Spinal cord (tissue), 10 donors: Measurements from ENCODE around the gene NCKAP1. TPM values are rescaled to one million over a fixed set of nuclear protein-coding genes. Genes with fewer than 3 reads are reported as not detected.
"Not testable (repeated sequence)": the region's sequence is repeated elsewhere in the genome, so short reads cannot be mapped to it uniquely, and the experiment has no call there.

ENCODE experiments used
- DNase-seq, 6 donors: peaks; one replicate each; pipeline versions ENCODE4 v3.0.0 to v3.0.0-alpha.2; 2013 to 2015; ENCODE audit warnings: low spot score in 6 of 6, low read depth in 4 of 6
- H3K27ac ChIP-seq: one replicate; pipeline ENCODE4 v1.5.1; 2013; ENCODE audit warnings: low read depth, low read length, control low read depth
- H3K27me3 ChIP-seq: one replicate; pipeline ENCODE4 v1.6.1; 2013; ENCODE audit warnings: low read length; ENCODE audit not compliant: control insufficient read depth, insufficient read depth
- H3K36me3 ChIP-seq: one replicate; pipeline ENCODE4 v1.6.1; 2013; ENCODE audit warnings: low read length; ENCODE audit not compliant: control insufficient read depth, insufficient read depth
- H3K4me1 ChIP-seq: one replicate; pipeline ENCODE4 v1.6.1; 2013; ENCODE audit warnings: low read length; ENCODE audit not compliant: control insufficient read depth, insufficient read depth
- H3K4me3 ChIP-seq: one replicate; pipeline ENCODE4 v1.5.1; 2013; ENCODE audit warnings: low read depth, low read length, control low read depth
- H3K9me3 ChIP-seq: one replicate; pipeline ENCODE4 v1.6.1; 2013; ENCODE audit warnings: low read length; ENCODE audit not compliant: control insufficient read depth, insufficient read depth
- WGBS: methylation state at CpG from one replicate; pipeline ENCODE4 v1.1.5; 2013; ENCODE audit warnings: missing lambda C conversion rate; ENCODE audit not compliant: insufficient coverage; 5-methylcytosine and 5-hydroxymethylcytosine counted together
- polyA plus RNA-seq, 2 donors: library from polyadenylated mRNA; unstranded; fragments of 120-200 nt; gene quantifications; one replicate each; pipeline ENCODE4 v1.2.1, GENCODE V29; 2013; ENCODE audit not compliant: insufficient read length in 2 of 2
- total RNA-seq, 2 donors: library from RNA; depleted of rRNA in 1 of 2; stranded (reverse); fragments of 120-200 nt in 1 of 2; fragments of >200 nt in 1 of 2; gene quantifications; one replicate each; pipeline versions ENCODE4 v1.2.3 to v1.2.4, GENCODE V29; 2013 to 2014
- donor health status: healthy.

The NCKAP1 gene
- total and polyA plus RNA-seq, 4 donors, result 136 to 245 (median 150) TPM

DNA sequence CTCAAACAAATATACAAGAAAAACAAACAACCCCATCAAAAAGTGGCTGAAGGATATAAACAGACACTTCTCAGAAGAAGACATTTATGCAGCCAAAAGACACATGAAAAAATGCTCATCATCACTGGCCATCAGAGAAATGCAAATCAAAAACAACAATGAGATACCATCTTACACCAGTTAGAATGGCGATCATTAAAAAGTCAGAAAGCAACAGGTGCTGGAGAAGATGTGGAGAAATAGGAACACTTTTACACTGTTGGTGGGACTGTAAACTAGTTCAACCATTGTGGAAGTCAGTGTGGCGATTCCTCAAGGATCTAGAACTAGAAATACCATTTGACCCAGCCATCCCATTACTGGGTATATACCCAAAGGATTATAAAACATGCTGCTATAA, 77.4 kb downstream of the NCKAP1 start:
- not testable (repeated sequence) for H3K36me3 ChIP-seq

DNA sequence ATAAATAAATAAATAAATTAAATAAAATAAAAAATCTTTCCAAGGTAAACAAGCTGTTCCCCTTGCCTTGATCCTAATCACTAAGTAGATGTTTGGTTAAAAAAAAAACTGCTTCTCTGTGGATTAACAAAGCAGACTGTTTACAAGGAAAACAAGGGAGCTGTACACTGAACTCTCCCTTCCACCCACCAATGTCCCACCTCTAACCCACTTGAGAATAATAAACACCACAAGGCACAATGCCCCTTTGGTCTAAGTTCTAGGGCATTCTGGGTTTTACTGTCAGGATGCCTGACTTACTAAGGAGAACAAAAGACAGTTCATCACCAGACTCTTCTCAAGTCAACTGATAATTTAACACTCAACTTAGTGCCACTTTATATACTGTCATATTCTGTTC, 83.5 kb downstream of the NCKAP1 start:
- H3K9me3 ChIP-seq, result no peaks in the 10 kb centered on the region
- no peak overlapping the region for H3K4me3 ChIP-seq
- peaks cover 10% of the 10 kb centered on the region for H3K36me3 ChIP-seq
- no peak overlapping the region for H3K27ac ChIP-seq
- no peaks in the 10 kb centered on the region for H3K4me1 ChIP-seq
- H3K27me3 ChIP-seq, result no peaks in the 10 kb centered on the region
- no peak for DNase-seq

More for the DNA sequence above, 77.4 kb downstream of the NCKAP1 start:
- H3K4me1 ChIP-seq, H3K27me3 ChIP-seq, H3K27ac ChIP-seq, H3K4me3 ChIP-seq, H3K9me3 ChIP-seq, DNase-seq: not testable (repeated sequence)
- no CpG with 5 or more reads among the region's 2 CpGs for WGBS

DNA sequence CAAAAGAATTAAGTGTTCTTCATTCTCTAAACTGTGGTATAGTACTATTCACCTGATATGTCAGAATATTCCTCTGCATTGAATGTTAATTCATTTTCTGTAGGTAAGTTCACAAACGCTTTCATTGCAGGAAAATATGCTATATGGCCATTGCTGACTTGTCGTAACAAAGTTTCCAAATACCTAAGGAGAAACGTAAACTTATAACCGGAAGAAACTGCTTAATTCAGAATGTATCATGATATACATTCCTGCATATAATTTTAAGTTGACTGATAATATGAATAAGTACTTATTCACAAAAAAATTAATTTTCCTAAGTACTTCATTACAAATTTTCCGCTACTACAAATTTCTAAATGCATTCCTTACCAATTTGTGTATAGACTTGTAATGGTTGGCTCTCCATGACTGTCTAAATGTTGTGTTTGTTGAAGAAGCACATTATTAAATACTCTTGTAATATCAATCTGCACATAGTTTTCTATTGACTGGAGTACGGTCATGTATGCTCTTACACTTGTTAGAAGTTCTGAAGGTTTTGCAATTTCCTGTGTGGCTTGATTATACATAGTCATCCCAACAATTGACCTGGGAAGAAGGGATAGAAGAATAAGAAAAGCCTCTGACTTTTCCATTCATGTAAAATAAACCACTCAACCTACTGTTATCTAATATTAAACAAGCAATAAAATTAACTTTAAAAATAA, 85.4 kb downstream of the NCKAP1 start:
- Histone ChIP-seq H3K9me3 (no peaks in the 10 kb centered on the region), H3K36me3 (peaks cover 10% of the 10 kb centered on the region), H3K27ac (no peak overlapping the region), H3K4me3 (no peak overlapping the region), H3K4me1 (no peaks in the 10 kb centered on the region), H3K27me3 (no peaks in the 10 kb centered on the region)
- WGBS, result no CpG with 5 or more reads among the region's 6 CpGs
- DNase-seq, result no peak

DNA sequence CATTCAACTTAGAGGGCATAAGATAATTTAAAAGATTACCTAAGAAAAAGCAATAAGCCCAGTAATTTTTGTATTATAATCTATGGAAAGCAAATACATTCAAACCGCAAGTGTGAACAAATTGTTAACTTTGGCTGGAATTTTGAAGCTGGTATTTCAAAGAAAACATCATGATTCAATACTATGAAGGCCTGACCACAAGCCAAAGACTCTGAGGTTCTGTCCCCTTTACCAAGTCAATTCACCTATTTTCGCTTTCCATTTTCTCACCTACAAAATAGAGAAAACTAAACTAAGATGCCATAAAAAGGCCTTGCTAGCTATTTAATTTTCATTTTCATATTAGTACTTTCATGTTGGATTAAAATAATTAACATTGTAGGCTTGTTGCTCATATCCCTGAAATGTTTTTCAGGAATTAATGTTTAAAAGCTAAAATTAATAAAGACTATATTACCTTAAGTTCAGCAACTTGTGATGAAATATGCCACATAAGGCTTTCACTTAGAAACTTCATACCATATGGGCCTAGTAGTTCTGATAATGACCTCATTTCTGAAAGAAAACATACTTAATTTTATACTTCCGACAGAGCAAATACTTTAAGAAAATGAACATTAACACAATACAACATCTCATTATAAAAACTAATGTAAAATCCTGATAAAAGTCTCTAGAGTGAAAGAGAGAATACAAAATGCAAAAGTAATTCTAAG, 86.2 kb downstream of the NCKAP1 start:
- peaks cover 10% of the 10 kb centered on the region for H3K36me3 ChIP-seq
- no peak overlapping the region for H3K4me3 ChIP-seq
- no peaks in the 10 kb centered on the region for H3K4me1 ChIP-seq
- H3K27ac ChIP-seq, result no peak overlapping the region
- DNase-seq, result no peak
- no peaks in the 10 kb centered on the region for H3K9me3 ChIP-seq
- H3K27me3 ChIP-seq, result no peaks in the 10 kb centered on the region
- WGBS, result no CpG with 5 or more reads among the region's 3 CpGs

DNA sequence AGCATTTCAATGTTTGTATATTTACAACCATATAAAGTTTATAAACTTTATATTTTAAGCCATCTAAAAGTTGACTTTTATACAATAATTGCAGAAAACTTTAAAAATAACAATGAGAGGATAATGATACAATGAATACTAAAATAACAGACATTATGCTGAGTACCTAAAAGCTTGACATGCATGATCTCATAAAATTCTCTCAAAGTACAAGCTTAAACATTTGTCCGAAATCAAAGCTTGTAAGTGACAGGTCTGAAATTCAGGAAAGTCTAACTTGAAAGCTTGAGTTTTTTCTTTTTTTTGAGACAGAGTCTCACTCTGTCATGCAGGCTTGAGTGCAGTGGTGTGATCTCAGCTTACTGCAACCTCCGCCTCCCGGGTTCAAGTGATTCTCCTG, 87.7 kb downstream of the NCKAP1 start:
- H3K4me3 ChIP-seq, result no peak overlapping the region
- H3K9me3 ChIP-seq, result no peaks in the 10 kb centered on the region
- H3K27me3 ChIP-seq, result no peaks in the 10 kb centered on the region
- WGBS, result 90% methylated on average over 2 of the region's 3 CpGs
- H3K27ac ChIP-seq, result no peak overlapping the region
- H3K4me1 ChIP-seq, result no peaks in the 10 kb centered on the region
- peaks cover 8% of the 10 kb centered on the region for H3K36me3 ChIP-seq
- DNase-seq, result no peak

DNA sequence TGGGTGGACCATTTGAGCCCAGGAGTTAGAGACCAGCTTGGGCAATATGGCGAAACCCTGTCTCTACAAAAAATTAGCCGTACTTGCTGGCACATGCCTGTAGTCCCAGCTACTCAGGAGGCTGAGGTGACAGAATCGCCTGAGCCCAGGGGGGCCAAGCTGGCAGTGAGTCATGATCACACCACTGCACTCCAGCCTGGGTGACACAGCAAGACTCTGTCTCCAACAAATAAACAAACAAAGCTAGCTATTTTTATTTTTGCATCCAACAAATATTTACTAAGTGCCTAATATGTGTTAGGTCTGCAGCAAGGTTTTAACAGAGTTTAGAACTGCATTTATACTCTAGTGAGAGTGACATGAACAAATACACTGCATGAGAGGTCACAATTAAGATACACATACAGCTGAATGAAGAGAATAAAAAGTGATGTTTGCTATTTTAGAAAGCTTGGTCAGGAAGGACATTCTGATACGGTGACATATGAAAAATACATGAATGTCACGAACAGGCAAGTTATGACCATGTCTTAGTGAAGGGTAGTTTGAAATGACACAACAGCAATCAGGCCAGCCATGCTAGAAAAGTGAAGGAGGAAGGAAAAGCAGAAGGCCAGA, 88.6 kb downstream of the NCKAP1 start:
- WGBS, result 95% methylated on average over 5 of the region's 5 CpGs
- H3K27ac ChIP-seq, result no peak overlapping the region

DNA sequence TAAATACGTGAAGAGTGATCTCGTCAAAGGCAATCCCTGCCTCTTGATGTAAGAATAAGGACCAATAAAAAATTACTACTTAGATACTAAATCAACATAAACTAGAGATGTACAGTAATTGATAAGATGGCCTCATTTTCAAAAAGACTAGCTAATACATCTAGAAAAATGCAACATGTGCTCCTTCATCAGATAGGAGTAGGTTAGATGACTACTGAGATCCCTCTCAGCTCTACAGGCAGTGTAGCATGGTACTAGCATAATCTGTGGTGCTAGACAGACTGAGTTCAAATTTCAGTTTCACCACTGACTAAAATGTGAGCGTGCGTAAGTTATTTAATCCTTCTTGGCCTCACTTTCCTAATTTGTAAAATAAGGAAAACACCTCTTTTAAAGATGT, 89.2 kb downstream of the NCKAP1 start:
- no CpG with 5 or more reads among the region's 4 CpGs for WGBS
- no peak overlapping the region for H3K4me3 ChIP-seq
- H3K27ac ChIP-seq, result no peak overlapping the region
- H3K9me3 ChIP-seq, result no peaks in the 10 kb centered on the region
- no peaks in the 10 kb centered on the region for H3K27me3 ChIP-seq
- peaks cover 8% of the 10 kb centered on the region for H3K36me3 ChIP-seq
- H3K4me1 ChIP-seq, result no peaks in the 10 kb centered on the region
- no peak for DNase-seq

More for the DNA sequence above, 88.6 kb downstream of the NCKAP1 start:
- H3K4me1 ChIP-seq, result no peaks in the 10 kb centered on the region
- peaks cover 8% of the 10 kb centered on the region for H3K36me3 ChIP-seq
- DNase-seq, result no peak
- no peak overlapping the region for H3K4me3 ChIP-seq
- no peaks in the 10 kb centered on the region for H3K9me3 ChIP-seq
- no peaks in the 10 kb centered on the region for H3K27me3 ChIP-seq

DNA sequence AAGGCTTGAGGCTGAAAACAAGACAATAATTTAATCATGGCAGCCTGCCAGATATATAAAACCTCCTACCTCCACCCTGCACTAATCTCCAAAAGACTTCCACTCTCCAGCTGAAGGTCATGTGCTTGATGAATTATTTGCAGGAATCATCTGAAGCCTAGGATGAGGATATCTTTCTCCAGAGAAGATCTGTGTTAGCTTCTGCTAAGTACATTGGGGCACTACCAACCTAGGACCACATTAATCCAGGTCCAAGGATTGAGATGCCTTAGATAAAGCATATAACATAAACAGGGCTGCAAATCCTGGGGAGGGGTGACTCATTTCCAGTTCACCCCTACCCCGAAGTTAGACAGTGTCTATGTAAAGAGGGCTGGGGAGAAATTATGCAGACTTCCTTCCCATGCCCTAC, 91.3 kb downstream of the NCKAP1 start:
- H3K27ac ChIP-seq, result no peak overlapping the region
- no peaks in the 10 kb centered on the region for H3K27me3 ChIP-seq
- H3K4me1 ChIP-seq, result no peaks in the 10 kb centered on the region
- DNase-seq, result no peak
- no peaks in the 10 kb centered on the region for H3K9me3 ChIP-seq
- no CpG with 5 or more reads among the region's 1 CpG for WGBS
- H3K36me3 ChIP-seq, result peaks cover 6% of the 10 kb centered on the region
- H3K4me3 ChIP-seq, result no peak overlapping the region

DNA sequence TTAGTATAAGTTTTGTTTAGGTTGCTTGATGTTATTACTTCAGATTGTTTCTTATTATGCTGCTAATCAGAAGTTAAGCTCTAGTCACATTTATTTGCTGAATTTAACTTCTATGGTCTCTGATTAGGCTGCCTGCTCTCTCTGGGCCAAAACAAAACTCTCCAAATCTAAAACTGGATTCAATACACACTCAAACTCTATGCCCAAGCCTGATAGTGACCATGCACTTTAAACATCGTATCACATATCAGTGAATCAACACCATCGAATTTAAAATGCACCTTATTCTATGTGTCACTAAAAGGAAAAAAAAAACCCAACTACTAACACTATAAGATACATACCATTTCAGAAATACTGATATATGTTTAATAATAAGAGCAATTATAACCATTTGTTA, 94.9 kb downstream of the NCKAP1 start:
- Histone ChIP-seq H3K4me3 (no peak overlapping the region), H3K27me3 (no peaks in the 10 kb centered on the region), H3K4me1 (no peaks in the 10 kb centered on the region), H3K36me3 (peaks cover 2% of the 10 kb centered on the region), H3K27ac (no peak overlapping the region), H3K9me3 (no peaks in the 10 kb centered on the region)
- no CpG with 5 or more reads among the region's 2 CpGs for WGBS
- no peak for DNase-seq

DNA sequence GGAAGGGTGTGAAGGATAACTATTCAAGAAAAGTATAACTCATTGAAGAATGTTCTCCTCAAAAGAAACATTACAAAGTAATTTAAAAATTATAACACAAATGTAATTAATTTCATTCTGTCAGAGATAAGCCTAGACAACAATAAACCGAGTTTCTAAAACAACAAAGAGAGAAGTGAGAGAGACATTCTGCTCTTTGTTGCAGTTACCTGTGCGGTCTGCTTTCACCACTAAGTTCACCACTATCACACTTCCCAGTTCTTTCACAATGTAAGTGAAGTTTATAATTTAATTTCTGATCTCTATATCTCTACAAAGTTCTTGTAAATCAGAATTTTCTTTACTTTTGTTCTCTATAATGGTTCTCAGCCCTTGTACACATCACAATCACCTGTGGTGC, 95.5 kb downstream of the NCKAP1 start:
- H3K36me3 ChIP-seq, result peaks cover 2% of the 10 kb centered on the region
- no CpG with 5 or more reads among the region's 2 CpGs for WGBS

More for the DNA sequence above, 95.5 kb downstream of the NCKAP1 start:
- Histone ChIP-seq H3K27ac (no peak overlapping the region), H3K4me1 (no peaks in the 10 kb centered on the region), H3K27me3 (no peaks in the 10 kb centered on the region), H3K9me3 (no peaks in the 10 kb centered on the region), H3K4me3 (no peak overlapping the region)
- DNase-seq, result no peak
